GM19238 (cell line): ENCODE data around the gene INPP5A.

Source experiments
- DNase-seq: peaks from one replicate; pipeline ENCODE4 v3.0.0; 2011; ENCODE audit warnings: low spot score; ENCODE audit not compliant: insufficient read length

The INPP5A gene

GRCh38 chr10:132714986-132715775 lies 177.6 kb downstream of the INPP5A start:
- no peak for DNase-seq

- no peak for DNase-seq
These were observed 178.4 kb downstream of the INPP5A start for GRCh38 chr10:132715776-132716680.

GRCh38 chr10:132716691-132717490 lies 179.3 kb downstream of the INPP5A start:
- DNase-seq: no peak

- no peak for DNase-seq
These were observed 184.1 kb downstream of the INPP5A start for GRCh38 chr10:132721725-132722124.

GRCh38 chr10:132722394-132723329 lies 185.1 kb downstream of the INPP5A start:
- DNase-seq: no peak

- no peak for DNase-seq
These were observed 185.9 kb downstream of the INPP5A start for GRCh38 chr10:132723330-132723970.

- no peak for DNase-seq
These were observed 186.9 kb downstream of the INPP5A start for GRCh38 chr10:132724446-132724845.

GRCh38 chr10:132725202-132725601 lies 187.6 kb downstream of the INPP5A start:
- DNase-seq: no peak

GRCh38 chr10:132726194-132726593 lies 188.6 kb downstream of the INPP5A start:
- no peak for DNase-seq

GRCh38 chr10:132726951-132727350 lies 189.4 kb downstream of the INPP5A start:
- DNase-seq: no peak

- DNase-seq: no peak
These were observed 189.8 kb downstream of the INPP5A start for GRCh38 chr10:132727411-132727810.

- no peak for DNase-seq
These were observed 190.7 kb downstream of the INPP5A start for GRCh38 chr10:132728321-132728720.

- DNase-seq: no peak
These were observed 191.2 kb downstream of the INPP5A start for GRCh38 chr10:132728741-132729140.

GRCh38 chr10:132729810-132730572 lies 192.4 kb downstream of the INPP5A start:
- DNase-seq: no peak

GRCh38 chr10:132730573-132730953 lies 193.0 kb downstream of the INPP5A start:
- no peak for DNase-seq

GRCh38 chr10:132732518-132732917 lies 194.9 kb downstream of the INPP5A start:
- DNase-seq: no peak

GRCh38 chr10:132733926-132734325 lies 196.3 kb downstream of the INPP5A start:
- DNase-seq: no peak

- no peak for DNase-seq
These were observed 197.8 kb downstream of the INPP5A start for GRCh38 chr10:132735341-132735775.

GRCh38 chr10:132735923-132736391 lies 198.4 kb downstream of the INPP5A start:
- DNase-seq: no peak
